Mesenchymal stem cell (in vitro differentiated cells and primary cell): ENCODE data around the gene NT5C2.
A peak's percentile ranks its signal among the peaks of the same experiment; 100 is the strongest.

ENCODE experiments used
- DNase-seq: peaks from one replicate; pipeline ENCODE4 v3.0.0-alpha.2; 2013
- H2AFZ ChIP-seq: one replicate; pipeline ENCODE4 v1.6.1; 2013; ENCODE audit warnings: low read depth, mild to moderate bottlenecking, control low read depth, inconsistent platforms, low read length, moderate library complexity
- H2AK5ac ChIP-seq: 2 replicates; pipeline ENCODE4 v1.6.1; 2013; ENCODE audit warnings: low read length, moderate library complexity, mild to moderate bottlenecking, inconsistent platforms; ENCODE audit not compliant: severe bottlenecking
- H2BK120ac ChIP-seq: one replicate; pipeline ENCODE4 v1.6.1; 2013; ENCODE audit warnings: low read depth, mild to moderate bottlenecking, inconsistent platforms, low read length, moderate library complexity
- H2BK12ac ChIP-seq, 2 experiments: one replicate each; pipeline ENCODE4 v1.6.1; 2013; ENCODE audit warnings: inconsistent platforms in 2 of 2, low read length in 2 of 2, mild to moderate bottlenecking in 2 of 2, moderate library complexity in 2 of 2, control low read depth in 1 of 2
- H2BK15ac ChIP-seq: one replicate; pipeline ENCODE4 v1.6.1; 2013; ENCODE audit warnings: mild to moderate bottlenecking, low read depth, inconsistent platforms; ENCODE audit not compliant: poor library complexity, severe bottlenecking
- H2BK5ac ChIP-seq: 2 replicates; pipeline ENCODE4 v1.6.1; 2013; ENCODE audit warnings: low read depth, mild to moderate bottlenecking, low read length, control low read depth, inconsistent platforms; ENCODE audit not compliant: poor library complexity, severe bottlenecking
- H3K14ac ChIP-seq, 2 experiments: one replicate each; pipeline ENCODE4 v1.6.1; 2013; ENCODE audit warnings: inconsistent platforms in 2 of 2, low read length in 2 of 2, control low read depth in 1 of 2, mild to moderate bottlenecking in 1 of 2, moderate library complexity in 1 of 2
- H3K18ac ChIP-seq, 2 experiments: one replicate each; pipeline ENCODE4 v1.6.1; 2013; ENCODE audit warnings: inconsistent platforms in 2 of 2, low read length in 2 of 2, control low read depth in 1 of 2, low read depth in 1 of 2, mild to moderate bottlenecking in 1 of 2
- H3K23ac ChIP-seq, 2 experiments: one replicate each; pipeline ENCODE4 v1.6.1; 2013; ENCODE audit warnings: inconsistent platforms in 2 of 2, low read length in 2 of 2, mild to moderate bottlenecking in 2 of 2, moderate library complexity in 2 of 2, control low read depth in 1 of 2
- H3K27ac ChIP-seq: 2 replicates; pipeline ENCODE4 v1.5.1; 2013; ENCODE audit warnings: mild to moderate bottlenecking, moderate library complexity, low read length, control low read depth, inconsistent platforms; ENCODE audit not compliant: poor library complexity, severe bottlenecking
- H3K27me3 ChIP-seq, 2 experiments: 2 replicates each; pipeline versions ENCODE4 v1.6.1 to v1.7.0; 2013; ENCODE audit warnings: low read length in 2 of 2, mild to moderate bottlenecking in 2 of 2, moderate library complexity in 2 of 2, control low read depth in 1 of 2, inconsistent platforms in 1 of 2; ENCODE audit not compliant: control insufficient read depth in 1 of 2, insufficient read depth in 1 of 2
- H3K36me3 ChIP-seq, 2 experiments: 2 replicates each; pipeline versions ENCODE4 v1.6.1 to v1.7.0; 2013; ENCODE audit warnings: low read length in 2 of 2, control low read depth in 1 of 2, inconsistent platforms in 1 of 2, low read depth in 1 of 2, mild to moderate bottlenecking in 1 of 2; ENCODE audit not compliant: insufficient read depth in 2 of 2, control insufficient read depth in 1 of 2
- H3K4ac ChIP-seq, 2 experiments: one replicate each; pipeline ENCODE4 v1.6.1; 2013; ENCODE audit warnings: inconsistent platforms in 2 of 2, low read length in 2 of 2, mild to moderate bottlenecking in 2 of 2, moderate library complexity in 2 of 2, control low read depth in 1 of 2, low read depth in 1 of 2
- H3K4me1 ChIP-seq: 2 replicates; pipeline ENCODE4 v1.6.1; 2013; ENCODE audit warnings: low read depth, low read length, control low read depth; ENCODE audit not compliant: control insufficient read depth, insufficient read depth
- H3K4me2 ChIP-seq: 2 replicates; pipeline ENCODE4 v1.6.1; 2013; ENCODE audit warnings: low read length, mild to moderate bottlenecking, inconsistent platforms; ENCODE audit not compliant: poor library complexity, severe bottlenecking
- H3K4me3 ChIP-seq, 2 experiments: 2 replicates each; pipeline versions ENCODE4 v1.5.1 to v1.7.0; 2013; ENCODE audit warnings: low read length in 2 of 2, mild to moderate bottlenecking in 2 of 2, control low read depth in 1 of 2, low read depth in 1 of 2; ENCODE audit not compliant: insufficient read depth in 1 of 2
- H3K79me1 ChIP-seq: replicated peaks from 2 replicates; pipeline ENCODE4 v1.6.1; 2013; ENCODE audit warnings: mild to moderate bottlenecking, control low read depth, low read length, inconsistent platforms; ENCODE audit not compliant: poor library complexity, severe bottlenecking
- H3K9ac ChIP-seq: 2 replicates; pipeline ENCODE4 v1.7.0; 2013; ENCODE audit warnings: mild to moderate bottlenecking, low read length, moderate library complexity
- H3K9me3 ChIP-seq: 2 replicates; pipeline ENCODE4 v1.7.0; 2013; ENCODE audit warnings: mild to moderate bottlenecking, low read length; ENCODE audit not compliant: control insufficient read depth
- H4K8ac ChIP-seq: one replicate; pipeline ENCODE4 v1.6.1; 2013; ENCODE audit warnings: inconsistent platforms, mild to moderate bottlenecking, low read length, moderate library complexity
- H4K91ac ChIP-seq: one replicate; pipeline ENCODE4 v1.6.1; 2013; ENCODE audit warnings: mild to moderate bottlenecking, low read length, inconsistent platforms
- WGBS: methylation state at CpG from one replicate; pipeline ENCODE4 v1.1.7; 2013; ENCODE audit warnings: mixed read lengths; 5-methylcytosine and 5-hydroxymethylcytosine counted together

The NT5C2 gene

DNA sequence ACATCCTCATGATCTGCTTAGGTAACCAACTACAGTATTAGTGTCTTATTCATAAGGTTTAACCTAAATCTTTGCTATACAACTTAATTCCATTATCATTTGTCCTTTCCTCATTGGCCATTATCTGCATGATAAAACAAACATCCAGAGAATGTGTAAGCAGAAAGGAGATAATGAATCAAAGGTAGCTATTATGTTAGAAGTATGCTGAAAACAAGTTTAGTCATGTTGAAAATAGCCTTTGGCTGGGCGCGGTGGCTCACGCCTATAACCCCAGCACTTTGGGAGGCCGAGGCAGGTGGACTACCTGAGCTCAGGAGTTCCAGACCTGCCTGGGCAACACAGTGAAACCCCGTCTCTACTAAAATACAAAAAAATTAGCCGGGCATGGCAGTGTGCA, 78.2 kb downstream of the NT5C2 start:
- H3K27ac ChIP-seq = no peak overlapping the region
- 98% methylated on average over 6 of the region's 6 CpGs for WGBS

DNA sequence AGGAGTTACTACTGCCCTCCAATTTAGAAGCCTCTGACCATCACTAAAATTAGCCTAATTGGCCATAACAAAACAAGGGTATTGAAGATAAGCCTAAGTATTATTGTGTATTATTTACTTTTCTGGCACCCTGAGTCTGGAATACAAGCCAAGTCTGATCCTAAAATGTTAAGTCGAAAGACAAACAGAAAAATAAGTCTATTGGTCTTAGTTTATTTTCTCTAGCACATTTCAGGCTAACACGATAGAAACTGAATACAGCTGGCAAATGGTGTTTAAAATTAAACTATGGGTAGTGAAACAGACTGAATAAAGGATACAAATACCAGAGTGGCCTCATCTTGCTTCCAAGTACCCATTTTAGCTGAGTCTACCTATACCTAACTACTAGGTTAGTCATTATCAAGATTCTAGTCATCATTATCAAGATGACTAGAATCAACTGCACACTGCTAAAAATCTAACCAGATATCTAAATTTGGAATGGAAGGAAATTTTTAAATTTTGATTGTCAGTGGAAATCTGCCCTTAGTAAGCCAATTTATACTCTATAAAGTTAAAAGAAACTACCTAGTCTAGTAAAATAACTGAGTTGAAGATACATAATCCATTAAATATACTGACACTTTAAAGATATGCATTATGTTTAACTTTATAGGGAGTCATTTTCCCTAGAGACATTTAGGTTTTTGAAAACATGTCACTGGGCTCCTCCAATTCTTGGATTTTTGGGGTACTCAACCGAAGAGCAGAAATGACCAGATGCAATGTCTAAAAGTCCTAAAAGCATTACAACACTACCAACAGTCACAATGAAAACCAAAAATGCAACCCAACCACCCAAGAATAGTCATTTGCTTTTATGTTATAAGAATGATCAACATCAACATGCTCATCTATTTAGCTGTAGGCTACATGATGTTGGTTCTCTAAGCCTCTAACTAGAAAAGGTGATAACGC, 80.9 kb downstream of the NT5C2 start:
- Histone ChIP-seq H3K9me3 (no peaks in the 10 kb centered on the region), H3K4ac (no peak overlapping the region), H2BK12ac (no peak overlapping the region), H3K4me2 (no peak overlapping the region), H3K27me3 (no peaks in the 10 kb centered on the region), H3K4me3 (no peak overlapping the region), H3K23ac (no peak overlapping the region), H4K91ac (no peak overlapping the region), H3K18ac (no peak overlapping the region), H3K79me1 (peaks cover 9% of the 10 kb centered on the region), H3K14ac (no peak overlapping the region), H2BK5ac (no peak overlapping the region), H3K4me1 (no peaks in the 10 kb centered on the region), H3K36me3 (peaks cover 3 to 18% of the 10 kb centered on the region in 2 experiments), H2BK15ac (no peak overlapping the region), H2AK5ac (no peak overlapping the region), H2BK120ac (no peak overlapping the region), H4K8ac (no peak overlapping the region), H3K9ac (peak overlapping the region; percentile 17), H3K27ac (no peak overlapping the region), H2AFZ (no peak overlapping the region)
- WGBS = 100% methylated on average over 4 of the region's 4 CpGs
- DNase-seq = no peak

More for the DNA sequence above, 78.2 kb downstream of the NT5C2 start:
- Histone ChIP-seq H2BK5ac (no peak overlapping the region), H3K18ac (no peak overlapping the region), H3K23ac (no peak overlapping the region), H3K4me3 (no peak overlapping the region), H3K14ac (no peak overlapping the region), H4K8ac (no peak overlapping the region), H2BK12ac (no peak overlapping the region), H3K4ac (no peak overlapping the region), H3K27me3 (no peaks in the 10 kb centered on the region), H2AFZ (no peak overlapping the region), H3K4me1 (no peaks in the 10 kb centered on the region), H3K9ac (no peak overlapping the region), H4K91ac (no peak overlapping the region), H2BK120ac (no peak overlapping the region), H3K9me3 (no peaks in the 10 kb centered on the region), H3K4me2 (no peak overlapping the region), H2BK15ac (no peak overlapping the region), H3K79me1 (peaks cover 12% of the 10 kb centered on the region), H3K36me3 (peaks cover 0 to 14% of the 10 kb centered on the region in 2 experiments), H2AK5ac (no peak overlapping the region)
- DNase-seq = no peak

DNA sequence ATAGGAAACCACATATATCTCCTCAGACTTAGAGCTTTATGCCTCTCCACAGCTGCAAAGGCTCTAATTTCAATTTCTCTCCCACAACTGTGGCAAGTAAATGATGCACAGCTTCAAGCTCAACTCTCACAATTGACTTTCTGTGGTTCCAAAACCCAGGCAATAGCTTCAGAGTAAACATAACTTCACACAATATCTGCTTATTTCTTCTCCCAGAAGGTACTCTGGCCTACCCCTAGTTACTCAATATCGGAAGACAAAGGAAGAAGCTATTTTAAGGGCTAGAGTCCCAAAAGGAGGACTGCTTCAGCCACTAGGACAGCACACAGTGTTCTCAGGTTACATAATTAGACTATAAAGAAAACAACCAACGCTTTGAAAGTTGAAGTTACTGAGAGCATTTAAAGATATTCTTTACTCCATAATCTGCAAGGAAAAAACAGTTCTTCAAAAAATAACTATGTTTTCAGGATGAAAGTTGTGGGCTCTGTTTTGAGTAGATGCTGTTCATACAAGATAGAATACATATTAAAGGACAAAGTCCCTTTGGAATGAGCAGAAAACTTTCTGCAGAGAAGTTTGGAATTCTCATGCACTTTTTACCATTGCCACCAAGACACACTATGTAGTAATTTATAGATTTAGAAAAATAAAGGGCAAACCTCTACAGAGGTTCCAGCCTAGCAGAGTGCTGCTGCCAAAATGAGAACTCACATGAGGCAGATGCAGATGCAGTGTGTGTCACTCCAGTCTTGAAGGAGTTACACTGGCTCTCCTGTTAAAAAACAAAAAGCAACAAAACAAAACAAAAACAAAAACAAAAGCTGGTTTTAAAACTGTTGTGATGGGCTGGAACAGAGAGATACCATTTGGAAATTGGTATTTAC, 81.8 kb downstream of the NT5C2 start:
- H2BK120ac ChIP-seq = no peak overlapping the region
- no peak overlapping the region for H3K18ac ChIP-seq
- no peak overlapping the region for H4K91ac ChIP-seq
- no peak overlapping the region for H3K4ac ChIP-seq
- peak; percentile 41 for DNase-seq
- H3K23ac ChIP-seq = no peak overlapping the region
- no peak overlapping the region for H3K14ac ChIP-seq
- H3K9me3 ChIP-seq = no peaks in the 10 kb centered on the region
- H2AFZ ChIP-seq = no peak overlapping the region
- H2BK5ac ChIP-seq = no peak overlapping the region
- H3K9ac ChIP-seq = peak overlapping the region; percentile 17
- peaks cover 6% of the 10 kb centered on the region for H3K79me1 ChIP-seq
- WGBS = 71% methylated on average over 1 of the region's 2 CpGs
- no peaks in the 10 kb centered on the region for H3K4me1 ChIP-seq
- H2BK12ac ChIP-seq = no peak overlapping the region
- H2BK15ac ChIP-seq = no peak overlapping the region
- H3K27ac ChIP-seq = peak overlapping the region; percentile 31
- no peak overlapping the region for H3K4me2 ChIP-seq
- H2AK5ac ChIP-seq = no peak overlapping the region
- no peak overlapping the region for H4K8ac ChIP-seq
- no peak overlapping the region for H3K4me3 ChIP-seq
- H3K36me3 ChIP-seq = peaks cover 3 to 28% of the 10 kb centered on the region in 2 experiments
- H3K27me3 ChIP-seq = no peaks in the 10 kb centered on the region

DNA sequence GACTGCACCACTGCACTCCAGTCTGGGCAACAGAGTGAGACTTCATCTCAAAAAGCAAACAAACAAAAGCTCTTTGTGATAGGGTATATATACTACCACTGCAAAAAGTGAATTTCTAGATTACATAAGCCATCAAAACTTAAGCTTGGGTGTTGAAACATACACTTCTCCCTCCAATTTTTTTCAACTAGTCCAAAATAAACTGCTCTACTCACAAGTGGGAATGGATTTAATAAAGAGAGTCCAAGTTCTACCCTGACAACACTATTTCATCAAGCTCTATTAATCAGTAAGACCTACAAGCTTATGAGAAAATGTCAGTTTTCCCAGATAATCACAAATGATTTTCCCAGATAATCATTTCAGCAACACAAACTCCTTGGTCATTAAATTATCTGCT, 82.7 kb downstream of the NT5C2 start:
- Histone ChIP-seq H3K9ac (no peak overlapping the region), H2BK12ac (no peak overlapping the region), H3K27me3 (no peaks in the 10 kb centered on the region), H2BK15ac (no peak overlapping the region), H2BK120ac (no peak overlapping the region), H3K4me3 (no peak overlapping the region), H4K91ac (no peak overlapping the region), H3K4ac (no peak overlapping the region), H2AFZ (no peak overlapping the region), H3K79me1 (peaks cover 6% of the 10 kb centered on the region), H2BK5ac (no peak overlapping the region), H3K27ac (no peak overlapping the region), H3K14ac (no peak overlapping the region), H3K36me3 (peaks cover 3 to 36% of the 10 kb centered on the region in 2 experiments), H2AK5ac (no peak overlapping the region), H3K9me3 (no peaks in the 10 kb centered on the region), H3K23ac (no peak overlapping the region), H3K4me2 (no peak overlapping the region), H4K8ac (no peak overlapping the region), H3K4me1 (no peaks in the 10 kb centered on the region), H3K18ac (no peak overlapping the region)
- DNase-seq = no peak
